Stimulated activated CD4-positive, alpha-beta T cell treated with anti-CD3 and anti-CD28 coated beads, Interleukin-1b, Interleukin-23, amount 100 ng/mL, for 48 hours (primary cell): ENCODE results near the gene RIMKLB.
A peak's percentile ranks its signal among the peaks of the same experiment; 100 is the strongest.
"Not testable (repeated sequence)": the region's sequence is repeated elsewhere in the genome, so short reads cannot be mapped to it uniquely, and the experiment has no call there.

Experiments used
- DNase-seq: peaks from one replicate; pipeline ENCODE4 v3.0.0-alpha.2; 2020

The RIMKLB gene

GRCh38 chr12:8695116-8695515 lies 2.7 kb upstream of the RIMKLB start:
- no peak for DNase-seq

- no peak for DNase-seq
These were observed 1.2 kb upstream of the RIMKLB start for GRCh38 chr12:8696442-8697090.

GRCh38 chr12:8697120-8697475 lies 693 bp upstream of the RIMKLB start:
- DNase-seq: no peak

GRCh38 chr12:8698132-8698851 lies 501 bp downstream of the RIMKLB start:
- DNase-seq: peak; percentile 26

- no peak for DNase-seq
These were observed 1.1 kb downstream of the RIMKLB start for GRCh38 chr12:8698879-8699278.

GRCh38 chr12:8699714-8700113 lies 1.9 kb downstream of the RIMKLB start:
- no peak for DNase-seq

- no peak for DNase-seq
These were observed 3.4 kb downstream of the RIMKLB start for GRCh38 chr12:8701046-8701660.

- DNase-seq: no peak
These were observed 4.4 kb downstream of the RIMKLB start for GRCh38 chr12:8702159-8702558.

GRCh38 chr12:8709124-8709830 lies 11.5 kb downstream of the RIMKLB start:
- DNase-seq: no peak

GRCh38 chr12:8712572-8712971 lies 14.8 kb downstream of the RIMKLB start:
- no peak for DNase-seq

GRCh38 chr12:8722286-8722800 lies 24.6 kb downstream of the RIMKLB start:
- DNase-seq: no peak

GRCh38 chr12:8734873-8735381 lies 37.1 kb downstream of the RIMKLB start:
- DNase-seq: no peak

- DNase-seq: no peak
These were observed 44.7 kb downstream of the RIMKLB start for GRCh38 chr12:8742501-8742900.

- DNase-seq: not testable (repeated sequence)
These were observed 45.3 kb downstream of the RIMKLB start for GRCh38 chr12:8743121-8743520.

GRCh38 chr12:8745631-8746030 lies 47.8 kb downstream of the RIMKLB start:
- DNase-seq: not testable (repeated sequence)

GRCh38 chr12:8746046-8746445 lies 48.3 kb downstream of the RIMKLB start:
- no peak for DNase-seq

- not testable (repeated sequence) for DNase-seq
These were observed 62.3 kb downstream of the RIMKLB start for GRCh38 chr12:8760076-8760475.

- DNase-seq: not testable (repeated sequence)
These were observed 64.9 kb downstream of the RIMKLB start for GRCh38 chr12:8762701-8763100.

- not testable (repeated sequence) for DNase-seq
These were observed 68.3 kb downstream of the RIMKLB start for GRCh38 chr12:8766121-8766520.

- no peak for DNase-seq
These were observed 72.7 kb downstream of the RIMKLB start for GRCh38 chr12:8770499-8770898.

- no peak for DNase-seq
These were observed 73.3 kb downstream of the RIMKLB start for GRCh38 chr12:8771072-8771471.

GRCh38 chr12:8773461-8773860 lies 75.7 kb downstream of the RIMKLB start:
- DNase-seq: no peak

GRCh38 chr12:8779281-8779680 lies 81.5 kb downstream of the RIMKLB start:
- no peak for DNase-seq
